Skeletal muscle satellite cell (primary cell): ENCODE data around the gene ARHGAP25. TPM values are rescaled to one million over a fixed set of nuclear protein-coding genes. Genes with fewer than 3 reads are reported as not detected.

Experiments
- H3K27me3 ChIP-seq: 2 replicates; pipeline ENCODE4 v1.7.0; 2013; ENCODE audit warnings: low read length; ENCODE audit not compliant: control insufficient read depth, insufficient read depth
- H3K36me3 ChIP-seq: 2 replicates; pipeline ENCODE4 v1.7.0; 2013; ENCODE audit warnings: mild to moderate bottlenecking, control low read depth, low read length; ENCODE audit not compliant: insufficient read depth
- H3K4me1 ChIP-seq: 2 replicates; pipeline ENCODE4 v1.7.0; 2013; ENCODE audit warnings: low read length; ENCODE audit not compliant: control insufficient read depth, insufficient read depth
- H3K4me2 ChIP-seq: 2 replicates; pipeline ENCODE4 v1.7.0; 2013; ENCODE audit warnings: mild to moderate bottlenecking, low read length
- H3K4me3 ChIP-seq: 2 replicates; pipeline ENCODE4 v1.7.0; 2013; ENCODE audit warnings: low read length
- H3K9ac ChIP-seq: 2 replicates; pipeline ENCODE4 v1.7.0; 2013; ENCODE audit warnings: mild to moderate bottlenecking, low read depth, low read length, moderate library complexity
- H3K9me3 ChIP-seq: replicated peaks from 2 replicates; pipeline ENCODE4 v1.7.0; 2013; ENCODE audit warnings: mild to moderate bottlenecking, control low read depth, low read length
- total RNA-seq: library from RNA; depleted of rRNA; stranded (reverse); fragments of >200 nt; gene quantifications from 2 replicates; pipeline ENCODE4 v1.2.3, GENCODE V29; 2012; rRNA removed

The ARHGAP25 gene
- total RNA-seq = 0.22 and 0.51 TPM in 2 replicates

DNA sequence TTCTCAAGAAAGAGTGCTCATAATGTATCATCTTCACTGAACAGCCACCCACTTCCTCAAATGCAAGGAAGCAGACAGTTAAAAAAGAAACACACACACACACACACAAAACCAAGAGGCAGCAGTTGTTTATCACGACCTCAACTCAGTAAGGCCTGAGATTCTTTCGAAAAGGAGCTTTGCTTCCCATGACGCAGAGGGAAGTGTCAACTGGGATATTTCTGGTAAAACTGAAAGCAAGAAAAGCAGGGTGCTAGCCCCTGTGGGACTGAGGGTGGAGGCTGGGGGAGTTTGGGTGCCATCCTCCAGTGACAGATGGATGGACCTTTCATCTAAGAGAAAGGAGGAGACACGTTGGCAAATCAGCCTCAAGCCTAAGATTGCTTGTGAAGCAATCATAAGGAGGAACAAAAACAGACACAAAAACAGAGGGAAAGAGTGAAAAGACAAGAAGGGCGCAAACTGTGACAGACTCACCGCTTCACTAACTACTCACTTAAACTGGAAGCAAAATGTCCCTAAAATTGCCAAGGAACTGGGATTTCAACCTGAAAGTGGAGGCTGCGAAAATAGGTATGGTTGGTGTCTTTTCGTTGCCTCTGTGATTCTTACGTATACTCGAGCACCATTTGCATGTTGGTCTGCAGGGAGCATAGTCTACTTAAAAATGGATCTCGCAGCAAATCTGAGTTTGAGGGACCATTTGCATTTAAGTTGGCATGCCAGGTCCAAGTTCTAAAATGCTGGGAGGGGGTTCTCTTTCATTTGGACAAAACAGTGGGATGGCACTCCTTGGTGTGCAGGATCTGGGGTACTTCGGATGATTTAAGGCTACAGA lies at the start of gene ARHGAP25:
Gene ARHGAP25, plus strand, starts transcription at position 124 of the 838 bp plus-strand sequence. Its CDS starts 389 bp downstream, at position 513.
- Histone ChIP-seq H3K9ac (no peak within 1 kb of the TSS), H3K4me3 (no peak within 1 kb of the TSS), H3K27me3 (peaks cover 71% of the 10 kb centered on the region), H3K36me3 (no peaks in the 10 kb centered on the region), H3K9me3 (no peaks in the 10 kb centered on the region), H3K4me2 (no peak within 1 kb of the TSS), H3K4me1 (no peaks in the 10 kb centered on the region)

GRCh38 chr2:68686178-68686577 lies 48.4 kb upstream of the ARHGAP25 start:
- no peak overlapping the region for H3K9ac ChIP-seq
- H3K4me3 ChIP-seq = no peak overlapping the region
- H3K27me3 ChIP-seq = peaks cover 40% of the 10 kb centered on the region
- no peaks in the 10 kb centered on the region for H3K36me3 ChIP-seq
- H3K4me2 ChIP-seq = no peak overlapping the region
- no peaks in the 10 kb centered on the region for H3K9me3 ChIP-seq
- no peaks in the 10 kb centered on the region for H3K4me1 ChIP-seq

DNA sequence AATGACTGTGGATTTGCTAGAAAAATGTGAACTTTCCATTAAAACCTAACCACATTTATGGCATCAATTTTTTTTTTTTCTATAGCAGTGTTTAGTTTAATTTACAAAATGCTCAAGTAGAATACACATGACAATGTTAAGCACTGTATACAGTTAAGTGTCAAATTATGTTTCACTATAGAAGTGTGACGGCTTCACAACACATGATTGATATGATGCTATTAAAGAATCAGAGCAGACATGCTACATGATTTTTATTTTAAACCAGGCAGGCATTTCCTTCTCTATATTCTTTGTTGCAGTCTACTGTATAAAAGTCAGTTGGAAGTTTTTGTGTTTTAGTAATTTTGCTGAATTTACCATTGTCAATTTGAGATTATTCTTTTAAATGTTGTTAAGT lies 47.6 kb upstream of the ARHGAP25 start:
- H3K9me3 ChIP-seq = no peaks in the 10 kb centered on the region
- no peaks in the 10 kb centered on the region for H3K4me1 ChIP-seq
- no peak overlapping the region for H3K4me3 ChIP-seq
- H3K27me3 ChIP-seq = peaks cover 34% of the 10 kb centered on the region
- H3K9ac ChIP-seq = no peak overlapping the region
- H3K4me2 ChIP-seq = no peak overlapping the region
- H3K36me3 ChIP-seq = no peaks in the 10 kb centered on the region

GRCh38 chr2:68689553-68690537 lies 44.8 kb upstream of the ARHGAP25 start:
- H3K4me1 ChIP-seq = no peaks in the 10 kb centered on the region
- no peak overlapping the region for H3K4me3 ChIP-seq
- no peak overlapping the region for H3K4me2 ChIP-seq
- H3K9me3 ChIP-seq = no peaks in the 10 kb centered on the region
- peaks cover 36% of the 10 kb centered on the region for H3K27me3 ChIP-seq
- H3K9ac ChIP-seq = no peak overlapping the region
- no peaks in the 10 kb centered on the region for H3K36me3 ChIP-seq

DNA sequence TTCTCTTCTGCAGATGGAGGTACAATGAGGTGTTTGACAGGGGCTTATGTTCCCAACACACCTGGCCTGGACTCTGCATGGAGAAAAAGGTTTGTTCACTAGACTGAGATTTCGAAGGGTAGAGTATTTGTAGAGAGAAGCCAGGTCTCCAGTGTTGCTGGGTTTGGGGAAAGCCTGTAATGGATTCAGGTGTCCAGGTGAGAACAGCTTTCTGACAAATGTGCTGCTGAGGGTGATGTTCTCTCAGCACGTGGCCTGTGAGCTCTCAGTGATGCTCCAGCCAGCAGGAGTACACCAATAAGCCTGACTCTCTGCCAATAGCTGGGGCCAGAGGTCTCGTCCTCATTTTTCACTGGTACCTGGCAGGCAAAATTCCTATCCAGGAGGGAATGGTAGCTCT lies 43.8 kb upstream of the ARHGAP25 start:
- Histone ChIP-seq H3K4me1 (no peaks in the 10 kb centered on the region), H3K4me2 (no peak overlapping the region), H3K9ac (no peak overlapping the region), H3K9me3 (no peaks in the 10 kb centered on the region), H3K27me3 (peaks cover 40% of the 10 kb centered on the region), H3K36me3 (no peaks in the 10 kb centered on the region), H3K4me3 (no peak overlapping the region)

GRCh38 chr2:68692511-68692910 lies 42.1 kb upstream of the ARHGAP25 start:
- Histone ChIP-seq H3K4me3 (no peak overlapping the region), H3K9ac (no peak overlapping the region), H3K36me3 (no peaks in the 10 kb centered on the region), H3K9me3 (no peaks in the 10 kb centered on the region), H3K4me1 (no peaks in the 10 kb centered on the region), H3K4me2 (no peak overlapping the region), H3K27me3 (peaks cover 38% of the 10 kb centered on the region)

GRCh38 chr2:68693951-68694350 lies 40.7 kb upstream of the ARHGAP25 start:
- H3K9me3 ChIP-seq = no peaks in the 10 kb centered on the region
- no peak overlapping the region for H3K9ac ChIP-seq
- H3K27me3 ChIP-seq = peaks cover 43% of the 10 kb centered on the region
- H3K36me3 ChIP-seq = no peaks in the 10 kb centered on the region
- H3K4me2 ChIP-seq = no peak overlapping the region
- no peaks in the 10 kb centered on the region for H3K4me1 ChIP-seq
- no peak overlapping the region for H3K4me3 ChIP-seq

DNA sequence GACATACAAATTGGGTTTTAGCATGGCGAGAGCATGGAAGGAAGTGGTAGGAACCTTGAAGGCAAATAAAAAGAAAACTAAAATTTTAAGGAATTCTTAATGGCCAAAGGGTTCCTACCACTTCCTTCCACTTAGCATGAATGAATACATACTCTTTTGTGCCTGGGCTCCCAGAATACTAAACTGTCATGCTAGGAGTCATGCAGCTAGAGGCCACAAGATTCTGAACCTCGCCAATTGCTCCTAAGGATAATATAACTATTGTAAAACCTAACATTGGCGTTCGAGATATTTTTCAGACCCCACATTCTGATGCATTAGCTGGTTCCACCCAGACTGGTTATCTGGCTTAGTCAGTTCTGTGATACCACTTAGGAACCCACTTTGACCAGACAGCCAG lies 38.6 kb upstream of the ARHGAP25 start:
- no peaks in the 10 kb centered on the region for H3K36me3 ChIP-seq
- no peaks in the 10 kb centered on the region for H3K9me3 ChIP-seq
- no peak overlapping the region for H3K9ac ChIP-seq
- H3K27me3 ChIP-seq = peaks cover 34% of the 10 kb centered on the region
- no peak overlapping the region for H3K4me3 ChIP-seq
- H3K4me2 ChIP-seq = no peak overlapping the region
- no peaks in the 10 kb centered on the region for H3K4me1 ChIP-seq

DNA sequence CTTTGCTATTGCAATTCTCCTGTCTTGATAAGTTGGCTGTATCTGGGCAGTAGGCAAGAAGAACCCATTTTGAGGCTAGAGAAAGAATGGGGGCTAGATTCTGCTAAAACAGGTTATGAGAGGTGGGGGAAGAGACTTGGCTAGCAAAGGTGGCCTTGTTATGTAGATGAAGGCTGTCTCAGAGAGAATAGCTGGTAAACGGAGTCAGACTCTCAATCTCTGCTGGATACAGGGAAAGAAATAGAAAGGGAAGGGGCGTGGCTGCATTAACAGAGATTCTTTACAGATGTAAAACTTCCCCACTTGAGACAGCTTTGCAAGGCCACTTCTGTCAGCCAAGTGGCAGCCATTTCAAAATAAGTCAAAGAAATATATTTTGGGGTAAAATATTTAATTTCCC lies 38.1 kb upstream of the ARHGAP25 start:
- peaks cover 31% of the 10 kb centered on the region for H3K27me3 ChIP-seq

GRCh38 chr2:68698567-68699377 lies 35.8 kb upstream of the ARHGAP25 start:
- no peaks in the 10 kb centered on the region for H3K4me1 ChIP-seq
- H3K9me3 ChIP-seq = no peaks in the 10 kb centered on the region
- no peak overlapping the region for H3K4me2 ChIP-seq
- no peak overlapping the region for H3K4me3 ChIP-seq
- no peaks in the 10 kb centered on the region for H3K36me3 ChIP-seq
- H3K27me3 ChIP-seq = peaks cover 45% of the 10 kb centered on the region
- H3K9ac ChIP-seq = no peak overlapping the region

More for the DNA sequence above, 38.1 kb upstream of the ARHGAP25 start:
- H3K4me1 ChIP-seq = no peaks in the 10 kb centered on the region
- H3K36me3 ChIP-seq = no peaks in the 10 kb centered on the region
- no peak overlapping the region for H3K4me3 ChIP-seq
- H3K9me3 ChIP-seq = no peaks in the 10 kb centered on the region
- no peak overlapping the region for H3K9ac ChIP-seq
- H3K4me2 ChIP-seq = no peak overlapping the region

- Histone ChIP-seq H3K4me3 (no peak overlapping the region), H3K9ac (no peak overlapping the region), H3K4me1 (no peaks in the 10 kb centered on the region), H3K36me3 (no peaks in the 10 kb centered on the region), H3K9me3 (no peaks in the 10 kb centered on the region), H3K27me3 (peaks cover 52% of the 10 kb centered on the region), H3K4me2 (no peak overlapping the region)
Observed at GRCh38 chr2:68700560-68700959, 34.1 kb upstream of the ARHGAP25 start.
